GM19455 (cell line): ENCODE results near the gene TFDP1.
"Not testable (repeated sequence)": the region's sequence is repeated elsewhere in the genome, so short reads cannot be mapped to it uniquely, and the experiment has no call there.

Source experiments
- ATAC-seq: cut with Tn5 transposase; IDR thresholded peaks from one replicate; pipeline ENCODE4 v1.9.1; 2021; ENCODE audit not compliant: unreplicated experiment

Gene TFDP1

GRCh38 chr13:113565526-113566226 is 18.9 kb upstream of the TFDP1 start:
- ATAC-seq, result no peak

- ATAC-seq, result no peak
These were observed 18.4 kb upstream of the TFDP1 start for GRCh38 chr13:113566227-113566561.

- ATAC-seq, result no peak
These were observed 16.9 kb upstream of the TFDP1 start for GRCh38 chr13:113567681-113568080.

- ATAC-seq, result no peak
These were observed 11.5 kb upstream of the TFDP1 start for GRCh38 chr13:113573065-113573464.

- no peak for ATAC-seq
These were observed 8.0 kb upstream of the TFDP1 start for GRCh38 chr13:113576597-113576996.

- no peak for ATAC-seq
These were observed 6.6 kb upstream of the TFDP1 start for GRCh38 chr13:113577881-113578435.

- no peak for ATAC-seq
These were observed 4.9 kb upstream of the TFDP1 start for GRCh38 chr13:113579686-113580085.

- no peak for ATAC-seq
These were observed 2.7 kb upstream of the TFDP1 start for GRCh38 chr13:113581871-113582270.

- ATAC-seq, result no peak
These were observed 1.5 kb upstream of the TFDP1 start for GRCh38 chr13:113582841-113583631.

GRCh38 chr13:113584870-113585671 is 518 bp downstream of the TFDP1 start:
- peak; percentile 41 for ATAC-seq

- ATAC-seq, result no peak
These were observed 1.3 kb downstream of the TFDP1 start for GRCh38 chr13:113585896-113586295.

- ATAC-seq, result no peak
These were observed 2.3 kb downstream of the TFDP1 start for GRCh38 chr13:113586661-113587479.

GRCh38 chr13:113588394-113589111 is 4.0 kb downstream of the TFDP1 start:
- no peak for ATAC-seq

GRCh38 chr13:113589251-113589960 is 4.9 kb downstream of the TFDP1 start:
- ATAC-seq, result no peak

GRCh38 chr13:113589961-113590339 is 5.4 kb downstream of the TFDP1 start:
- no peak for ATAC-seq

GRCh38 chr13:113591750-113592149 is 7.2 kb downstream of the TFDP1 start:
- ATAC-seq, result no peak

GRCh38 chr13:113592571-113592970 is 8.0 kb downstream of the TFDP1 start:
- ATAC-seq, result no peak

GRCh38 chr13:113594066-113594821 is 9.7 kb downstream of the TFDP1 start:
- ATAC-seq, result not testable (repeated sequence)

GRCh38 chr13:113595131-113595530 is 10.6 kb downstream of the TFDP1 start:
- no peak for ATAC-seq
